ENCODE data around the gene PTGES3. TPM values are rescaled to one million over a fixed set of nuclear protein-coding genes. Genes with fewer than 3 reads are reported as not detected.

PTGES3 gene
- total and polyA plus RNA-seq, 2 of the 8 experiments (the other 6 are each of a cell fraction or from before 2014, with no cell fraction given), result 111 to 464 TPM

DNA sequence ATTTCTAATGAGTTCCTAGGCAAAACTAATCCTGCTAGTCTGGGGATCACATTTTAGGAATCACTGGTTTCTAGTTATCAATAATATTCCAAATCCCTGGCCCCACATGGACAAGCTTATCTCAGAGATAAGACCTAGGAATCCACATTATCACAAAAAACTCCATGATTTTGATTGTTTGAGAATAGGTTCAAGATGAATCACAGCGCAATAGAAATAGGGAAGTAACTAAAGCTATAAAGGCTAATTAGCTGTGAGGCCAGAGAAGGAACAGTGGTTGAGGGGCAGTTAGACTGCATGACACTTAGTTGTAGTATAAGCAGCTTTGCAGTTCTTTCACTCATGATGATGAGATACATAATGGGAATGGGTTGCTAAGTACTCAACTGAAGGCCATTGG, 29.2 kb downstream of the PTGES3 start:
- Histone ChIP-seq H3K4me1 (replicated peaks in 1 of 4; ENCODE audit: control insufficient read depth in 3 of 4, insufficient read depth in 4 of 4, low read length in 3 of 4) (no peaks in the 10 kb centered on the region), H3K23me2 (ENCODE audit: low read depth, low read length) (no peaks in the 10 kb centered on the region), H3K79me2 (ENCODE audit: control insufficient read depth in 1 of 2, insufficient read depth in 2 of 2, low read length in 2 of 2) (no peaks in the 10 kb centered on the region), H3K36me3 (ENCODE audit: control insufficient read depth in 2 of 4, insufficient read depth in 4 of 4, low read length in 3 of 4) (peaks cover 0 to 3% (median 1%) of the 10 kb centered on the region in 4 experiments; a peak in 3 of 8 replicates), H2AK5ac (ENCODE audit: low read depth, low read length) (no peak overlapping the region), H3K79me1 (ENCODE audit: low read depth, low read length) (no peaks in the 10 kb centered on the region), H3K4me3 (ENCODE audit: extremely low read depth in 1 of 4, insufficient read depth in 2 of 4, low read depth in 3 of 4, low read length in 4 of 4) (no peak overlapping the region), H2BK120ac (replicated peaks; ENCODE audit: low read depth, low read length) (no peak overlapping the region), H4K20me1 (replicated peaks in 1 of 2; ENCODE audit: control insufficient read depth in 1 of 2, insufficient read depth in 2 of 2, low read length in 2 of 2) (peaks cover 0 to 2% of the 10 kb centered on the region in 2 experiments), H4K5ac (ENCODE audit: insufficient read length, low read depth, low read length) (no peak overlapping the region), H3K18ac (ENCODE audit: extremely low read depth, low read length) (no peak overlapping the region), H3K23ac (ENCODE audit: insufficient read length) (no peak overlapping the region), H2BK12ac (ENCODE audit: low read depth, low read length) (no peak overlapping the region), H3K9me3 (ENCODE audit: insufficient read depth in 2 of 2, low read depth in 1 of 2, low read length in 1 of 2) (peaks cover 6 to 8% of the 10 kb centered on the region in 2 experiments; a peak in 2 of 4 replicates), H4K91ac (replicated peaks; ENCODE audit: insufficient read length, low read length) (no peak overlapping the region), H4K8ac (ENCODE audit: extremely low read depth, insufficient read depth, low read length) (no peak overlapping the region), H3K56ac (replicated peaks; ENCODE audit: insufficient read length, low read depth, low read length) (no peak overlapping the region), H2BK15ac (ENCODE audit: low read length) (no peak overlapping the region), H3K4ac (replicated peaks; ENCODE audit: insufficient read length, low read depth, low read length) (no peak overlapping the region), H3K14ac (ENCODE audit: insufficient read length) (no peak overlapping the region), H3K9ac (replicated peaks in 1 of 4; ENCODE audit: extremely low read depth in 1 of 4, low read depth in 3 of 4, low read length in 3 of 4) (no peak overlapping the region), H2AFZ (ENCODE audit: low read length) (no peak overlapping the region), H3K27me3 (replicated peaks in 1 of 4; ENCODE audit: control insufficient read depth in 3 of 4, extremely low read depth in 1 of 4, insufficient read depth in 3 of 4, low read length in 3 of 4) (no peaks in the 10 kb centered on the region), H3K4me2 (ENCODE audit: insufficient read depth in 1 of 2, low read depth in 2 of 2, low read length in 2 of 2) (no peak overlapping the region), H2BK20ac (ENCODE audit: low read length) (no peak overlapping the region), H2BK5ac (ENCODE audit: low read depth, low read length) (no peak overlapping the region), H3K27ac (ENCODE audit: low read depth, low read length) (no peak overlapping the region)
- DNase-seq (ENCODE audit: low read depth in 1 of 2, low spot score in 2 of 2), result no peak
- POLR2A ChIA-PET (ENCODE audit: partially characterized antibody), result interaction anchor here (0.7 to 13.1 kb wide), 10 partner anchors 9 to 67 kb away, joined by 3 to 130 read pairs (median 4); partner anchors contain the start of genes ATP5F1B, NACA and PTGES3
- FAIRE-seq, result no peak
- 96% methylated on average over 1 of the region's 1 CpG; no CpG with 5 or more reads in 1 of the 2 experiments for WGBS, 2 experiments (ENCODE audit: extremely low coverage in 1 of 2, insufficient coverage in 1 of 2, insufficient read length in 1 of 2, insufficient replicate concordance in 2 of 2, low coverage in 1 of 2, low lambda C conversion rate in 2 of 2, missing lambda C conversion rate in 1 of 2)
- CTCF ChIA-PET (ENCODE audit: partially characterized antibody), result interaction anchor here (0.6 to 1.4 kb wide), 3 partner anchors 22 to 466 kb away, joined by 3 to 6 read pairs (median 4); no protein-coding TSS in a partner anchor
- TF ChIP-seq, protein P1, sequence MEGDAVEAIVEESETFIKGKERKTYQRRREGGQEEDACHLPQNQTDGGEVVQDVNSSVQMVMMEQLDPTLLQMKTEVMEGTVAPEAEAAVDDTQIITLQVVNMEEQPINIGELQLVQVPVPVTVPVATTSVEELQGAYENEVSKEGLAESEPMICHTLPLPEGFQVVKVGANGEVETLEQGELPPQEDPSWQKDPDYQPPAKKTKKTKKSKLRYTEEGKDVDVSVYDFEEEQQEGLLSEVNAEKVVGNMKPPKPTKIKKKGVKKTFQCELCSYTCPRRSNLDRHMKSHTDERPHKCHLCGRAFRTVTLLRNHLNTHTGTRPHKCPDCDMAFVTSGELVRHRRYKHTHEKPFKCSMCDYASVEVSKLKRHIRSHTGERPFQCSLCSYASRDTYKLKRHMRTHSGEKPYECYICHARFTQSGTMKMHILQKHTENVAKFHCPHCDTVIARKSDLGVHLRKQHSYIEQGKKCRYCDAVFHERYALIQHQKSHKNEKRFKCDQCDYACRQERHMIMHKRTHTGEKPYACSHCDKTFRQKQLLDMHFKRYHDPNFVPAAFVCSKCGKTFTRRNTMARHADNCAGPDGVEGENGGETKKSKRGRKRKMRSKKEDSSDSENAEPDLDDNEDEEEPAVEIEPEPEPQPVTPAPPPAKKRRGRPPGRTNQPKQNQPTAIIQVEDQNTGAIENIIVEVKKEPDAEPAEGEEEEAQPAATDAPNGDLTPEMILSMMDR (IDR thresholded peaks at IDR 0.05; ENCODE audit: control extremely low read depth in 1 of 3, insufficient read depth in 1 of 3, low read depth in 1 of 3, low read length in 3 of 3), result no peak
- TF ChIP-seq RBBP5 (IDR thresholded peaks at IDR 0.05; ENCODE audit: borderline replicate concordance, low read depth, low read length) (no peak), JUN (IDR thresholded peaks at IDR 0.05; ENCODE audit: low read depth, low read length) (no peak), EGR1 (IDR thresholded peaks at IDR 0.05; ENCODE audit: borderline replicate concordance, low read depth, low read length) (no peak)
- TF ChIP-seq, protein P2, sequence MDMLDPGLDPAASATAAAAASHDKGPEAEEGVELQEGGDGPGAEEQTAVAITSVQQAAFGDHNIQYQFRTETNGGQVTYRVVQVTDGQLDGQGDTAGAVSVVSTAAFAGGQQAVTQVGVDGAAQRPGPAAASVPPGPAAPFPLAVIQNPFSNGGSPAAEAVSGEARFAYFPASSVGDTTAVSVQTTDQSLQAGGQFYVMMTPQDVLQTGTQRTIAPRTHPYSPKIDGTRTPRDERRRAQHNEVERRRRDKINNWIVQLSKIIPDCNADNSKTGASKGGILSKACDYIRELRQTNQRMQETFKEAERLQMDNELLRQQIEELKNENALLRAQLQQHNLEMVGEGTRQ (IDR thresholded peaks at IDR 0.05; ENCODE audit: low read length), result no peak
